ENCODE results near the gene RBMS1. TPM values are rescaled to one million over a fixed set of nuclear protein-coding genes. Genes with fewer than 3 reads are reported as not detected.

The RBMS1 gene
- total RNA-seq, 1 donor from 2014 or later, result 136 TPM

DNA sequence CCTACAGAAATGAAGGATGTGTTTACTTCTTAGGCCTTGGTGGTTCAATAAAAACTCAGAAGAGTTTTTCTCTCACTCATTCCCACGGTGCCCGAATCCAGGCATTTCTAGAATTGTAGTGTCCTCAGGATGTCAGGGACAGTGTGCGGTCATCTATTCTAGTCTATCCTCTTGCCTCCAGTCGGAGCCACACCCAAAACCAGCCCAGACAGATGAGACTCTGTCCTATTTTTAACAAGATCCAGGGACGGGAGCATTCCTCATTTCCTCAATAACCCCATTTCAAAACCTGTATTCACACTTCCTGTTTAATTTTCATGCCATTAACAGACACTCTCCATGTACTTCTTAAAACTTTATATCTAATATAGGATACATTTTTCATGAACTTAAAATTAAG lies 11.6 kb upstream of the RBMS1 start:
- Mint-ChIP-seq H3K36me3 (ENCODE audit: low read depth, unreplicated experiment) (no peaks in the 10 kb centered on the region), H3K27me3 (ENCODE audit: unreplicated experiment) (no peaks in the 10 kb centered on the region), H3K9me3 (ENCODE audit: unreplicated experiment) (no peaks in the 10 kb centered on the region), H3K27ac (ENCODE audit: unreplicated experiment) (no peak overlapping the region), H3K4me1 (ENCODE audit: unreplicated experiment) (no peaks in the 10 kb centered on the region), H3K4me3 (ENCODE audit: unreplicated experiment) (no peak overlapping the region)
- DNase-seq (ENCODE audit: low spot score), result no peak
- no peak for TF ChIP-seq CTCF (IDR thresholded peaks at IDR 0.05; ENCODE audit: unreplicated experiment)

DNA sequence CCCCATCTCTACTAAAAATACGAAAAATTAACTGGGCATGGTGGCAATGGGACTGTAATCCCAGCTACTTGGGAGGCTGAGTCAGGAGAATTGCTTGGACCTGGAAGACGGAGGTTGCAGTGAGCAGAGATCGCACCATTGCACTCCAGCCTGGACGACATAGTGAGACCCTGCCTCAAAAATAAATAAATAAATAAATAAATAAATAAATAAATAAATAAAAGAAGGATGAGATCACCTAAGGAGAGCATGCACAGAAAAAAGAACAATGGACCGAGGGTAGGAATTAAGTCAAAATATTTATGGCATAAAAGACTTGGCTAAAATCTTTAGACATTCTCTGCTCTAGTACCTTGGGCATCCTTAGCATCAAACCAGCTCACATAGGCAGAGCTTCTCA lies 8.9 kb upstream of the RBMS1 start:
- H3K4me3 Mint-ChIP-seq (ENCODE audit: unreplicated experiment), result no peak overlapping the region
- no peaks in the 10 kb centered on the region for H3K27me3 Mint-ChIP-seq (ENCODE audit: unreplicated experiment)
- H3K27ac Mint-ChIP-seq (ENCODE audit: unreplicated experiment), result no peak overlapping the region
- TF ChIP-seq CTCF (IDR thresholded peaks at IDR 0.05; ENCODE audit: unreplicated experiment), result no peak
- no peaks in the 10 kb centered on the region for H3K4me1 Mint-ChIP-seq (ENCODE audit: unreplicated experiment)
- H3K9me3 Mint-ChIP-seq (ENCODE audit: unreplicated experiment), result no peaks in the 10 kb centered on the region
- DNase-seq (ENCODE audit: low spot score), result no peak
- H3K36me3 Mint-ChIP-seq (ENCODE audit: low read depth, unreplicated experiment), result no peaks in the 10 kb centered on the region

GRCh38 chr2:160501370-160501769 lies 7.8 kb upstream of the RBMS1 start:
- Mint-ChIP-seq H3K9me3 (ENCODE audit: unreplicated experiment) (no peaks in the 10 kb centered on the region), H3K4me1 (ENCODE audit: unreplicated experiment) (no peaks in the 10 kb centered on the region), H3K27me3 (ENCODE audit: unreplicated experiment) (no peaks in the 10 kb centered on the region), H3K27ac (ENCODE audit: unreplicated experiment) (no peak overlapping the region), H3K36me3 (ENCODE audit: low read depth, unreplicated experiment) (no peaks in the 10 kb centered on the region), H3K4me3 (ENCODE audit: unreplicated experiment) (no peak overlapping the region)
- TF ChIP-seq CTCF (IDR thresholded peaks at IDR 0.05; ENCODE audit: unreplicated experiment), result no peak
- DNase-seq (ENCODE audit: low spot score), result no peak

DNA sequence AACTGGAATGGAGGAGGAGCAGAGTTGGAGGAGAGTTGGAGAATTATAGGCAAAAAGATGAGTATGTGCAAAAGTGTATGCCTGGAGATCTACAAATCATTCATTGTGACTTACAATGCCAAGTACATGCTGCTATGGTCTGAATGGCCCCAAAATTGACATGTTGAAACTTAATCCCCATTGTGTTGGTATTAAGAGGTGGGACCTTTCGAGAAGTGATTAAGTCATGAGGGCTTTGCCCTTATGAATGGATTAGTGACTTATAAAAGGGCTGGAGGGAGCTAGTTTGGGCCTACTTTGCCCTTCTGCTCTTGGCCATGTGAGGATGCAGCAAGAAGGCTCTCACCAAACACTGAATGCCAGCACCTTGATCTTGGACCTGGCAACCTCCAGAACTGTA lies 6.3 kb upstream of the RBMS1 start:
- Mint-ChIP-seq H3K27ac (ENCODE audit: unreplicated experiment) (no peak overlapping the region), H3K4me1 (ENCODE audit: unreplicated experiment) (peaks cover 3% of the 10 kb centered on the region), H3K4me3 (ENCODE audit: unreplicated experiment) (no peak overlapping the region), H3K27me3 (ENCODE audit: unreplicated experiment) (no peaks in the 10 kb centered on the region), H3K36me3 (ENCODE audit: low read depth, unreplicated experiment) (no peaks in the 10 kb centered on the region), H3K9me3 (ENCODE audit: unreplicated experiment) (no peaks in the 10 kb centered on the region)
- DNase-seq (ENCODE audit: low spot score), result no peak
- TF ChIP-seq CTCF (IDR thresholded peaks at IDR 0.05; ENCODE audit: unreplicated experiment), result no peak

GRCh38 chr2:160498137-160498536 lies 4.5 kb upstream of the RBMS1 start:
- Mint-ChIP-seq H3K36me3 (ENCODE audit: low read depth, unreplicated experiment) (no peaks in the 10 kb centered on the region), H3K27me3 (ENCODE audit: unreplicated experiment) (no peaks in the 10 kb centered on the region), H3K9me3 (ENCODE audit: unreplicated experiment) (no peaks in the 10 kb centered on the region), H3K27ac (ENCODE audit: unreplicated experiment) (no peak overlapping the region), H3K4me1 (ENCODE audit: unreplicated experiment) (peaks cover 3% of the 10 kb centered on the region), H3K4me3 (ENCODE audit: unreplicated experiment) (no peak overlapping the region)
- TF ChIP-seq CTCF (IDR thresholded peaks at IDR 0.05; ENCODE audit: unreplicated experiment), result no peak
- no peak for DNase-seq (ENCODE audit: low spot score)
